Activated naive CD8-positive, alpha-beta T cell treated with anti-CD3 and anti-CD28 coated beads, Interleukin-2, amount 10 ng/mL, durations not matched to agents 7 days and 5 days (primary cell): ENCODE results near the gene KCND2. TPM values are rescaled to one million over a fixed set of nuclear protein-coding genes. Genes with fewer than 3 reads are reported as not detected.

ENCODE experiments used
- ATAC-seq: fragments of 150-1000 bp; cut with Tn5 transposase; one replicate; pipeline ENCODE4 v1.10.0; 2021; ENCODE audit warnings: low read depth, moderate library complexity
- POLR2A ChIA-PET: fragments of 350-600 bp; sonication (Branson Sonifier 250); formaldehyde crosslinking; loops from one replicate; lab custom pipeline; 2021; ENCODE audit warnings: antibody characterized with exemption; lab: Charles Lee
- DNase-seq: peaks from one replicate; pipeline ENCODE4 v3.0.0; 2021
- H3K27ac Mint-ChIP-seq: one replicate; pipeline ENCODE4 v1.8.0; 2022; ENCODE audit warnings: mild to moderate bottlenecking, mixed read lengths
- H3K27me3 Mint-ChIP-seq: one replicate; pipeline ENCODE4 v1.8.0; 2022; ENCODE audit warnings: mild to moderate bottlenecking, moderate library complexity, mixed read lengths
- H3K36me3 Mint-ChIP-seq: one replicate; pipeline ENCODE4 v1.8.0; 2021; ENCODE audit warnings: mild to moderate bottlenecking, mixed read lengths
- H3K4me1 Mint-ChIP-seq: one replicate; pipeline ENCODE4 v1.8.0; 2021; ENCODE audit warnings: mixed read lengths
- H3K4me3 Mint-ChIP-seq: one replicate; pipeline ENCODE4 v1.8.0; 2022; ENCODE audit warnings: mild to moderate bottlenecking, moderate library complexity, mixed read lengths
- H3K9me3 Mint-ChIP-seq: one replicate; pipeline ENCODE4 v1.8.0; 2021; ENCODE audit warnings: mixed read lengths
- total RNA-seq, 2 experiments: library from RNA; stranded (reverse); gene quantifications; one replicate each; pipeline ENCODE4 v1.2.3, GENCODE V29; 2021

KCND2 gene
- total RNA-seq, 2 experiments from 2014 or later, result not detected

- no peaks in the 10 kb centered on the region for H3K27me3 Mint-ChIP-seq
- no peak overlapping the region for H3K27ac Mint-ChIP-seq
- H3K36me3 Mint-ChIP-seq, result no peaks in the 10 kb centered on the region
- ATAC-seq, result no peak
- H3K4me3 Mint-ChIP-seq, result no peak overlapping the region
- DNase-seq, result no peak
- POLR2A ChIA-PET, result no interaction called here
- H3K4me1 Mint-ChIP-seq, result no peaks in the 10 kb centered on the region
- no peaks in the 10 kb centered on the region for H3K9me3 Mint-ChIP-seq
These were observed 342.7 kb downstream of the KCND2 start for GRCh38 chr7:120615703-120616102.

- Mint-ChIP-seq H3K27me3 (no peaks in the 10 kb centered on the region), H3K9me3 (no peaks in the 10 kb centered on the region), H3K27ac (no peak overlapping the region), H3K4me1 (no peaks in the 10 kb centered on the region), H3K36me3 (no peaks in the 10 kb centered on the region), H3K4me3 (no peak overlapping the region)
- ATAC-seq (no peak), DNase-seq (no peak)
- POLR2A ChIA-PET, result no interaction called here
These were observed 344.3 kb downstream of the KCND2 start for GRCh38 chr7:120617275-120617674.

GRCh38 chr7:120628251-120628650 is 355.3 kb downstream of the KCND2 start:
- DNase-seq, result no peak
- H3K9me3 Mint-ChIP-seq, result no peaks in the 10 kb centered on the region
- POLR2A ChIA-PET, result no interaction called here
- H3K36me3 Mint-ChIP-seq, result no peaks in the 10 kb centered on the region
- H3K4me3 Mint-ChIP-seq, result no peak overlapping the region
- H3K4me1 Mint-ChIP-seq, result no peaks in the 10 kb centered on the region
- H3K27me3 Mint-ChIP-seq, result no peaks in the 10 kb centered on the region
- H3K27ac Mint-ChIP-seq, result no peak overlapping the region
- ATAC-seq, result no peak

- Mint-ChIP-seq H3K36me3 (no peaks in the 10 kb centered on the region), H3K9me3 (no peaks in the 10 kb centered on the region), H3K4me3 (no peak overlapping the region), H3K27me3 (no peaks in the 10 kb centered on the region), H3K27ac (no peak overlapping the region), H3K4me1 (no peaks in the 10 kb centered on the region)
- ATAC-seq, result no peak
- POLR2A ChIA-PET, result no interaction called here
- no peak for DNase-seq
These were observed 366.9 kb downstream of the KCND2 start for GRCh38 chr7:120639884-120640283.

GRCh38 chr7:120645966-120646365 is 373.0 kb downstream of the KCND2 start:
- POLR2A ChIA-PET, result no interaction called here
- no peaks in the 10 kb centered on the region for H3K4me1 Mint-ChIP-seq
- DNase-seq, result no peak
- H3K36me3 Mint-ChIP-seq, result no peaks in the 10 kb centered on the region
- H3K4me3 Mint-ChIP-seq, result no peak overlapping the region
- H3K27me3 Mint-ChIP-seq, result no peaks in the 10 kb centered on the region
- ATAC-seq, result no peak
- H3K27ac Mint-ChIP-seq, result no peak overlapping the region
- peaks cover 2% of the 10 kb centered on the region for H3K9me3 Mint-ChIP-seq

DNA sequence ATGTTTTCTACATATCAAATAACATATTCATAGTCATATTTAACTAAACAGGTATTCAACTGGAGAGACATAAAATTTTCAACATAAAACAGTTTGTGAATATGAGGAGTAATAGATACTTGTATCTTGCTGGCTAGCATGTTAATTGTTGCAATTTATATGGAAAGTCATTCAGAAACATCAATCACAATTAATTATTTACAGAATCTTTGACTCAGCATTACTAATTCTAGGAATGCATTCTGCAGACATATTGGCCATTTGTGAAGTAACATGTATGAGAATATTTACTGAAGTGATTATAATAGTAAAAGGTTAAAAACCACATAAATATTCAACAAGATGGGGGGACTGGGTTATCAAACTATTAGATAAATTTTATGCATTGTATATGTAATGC is 381.3 kb downstream of the KCND2 start:
- H3K9me3 Mint-ChIP-seq, result peaks cover 2% of the 10 kb centered on the region
- DNase-seq (no peak), ATAC-seq (no peak)
- no peaks in the 10 kb centered on the region for H3K27me3 Mint-ChIP-seq
- no peak overlapping the region for H3K4me3 Mint-ChIP-seq
- no peaks in the 10 kb centered on the region for H3K4me1 Mint-ChIP-seq
- POLR2A ChIA-PET, result no interaction called here
- H3K36me3 Mint-ChIP-seq, result no peaks in the 10 kb centered on the region
- H3K27ac Mint-ChIP-seq, result no peak overlapping the region

DNA sequence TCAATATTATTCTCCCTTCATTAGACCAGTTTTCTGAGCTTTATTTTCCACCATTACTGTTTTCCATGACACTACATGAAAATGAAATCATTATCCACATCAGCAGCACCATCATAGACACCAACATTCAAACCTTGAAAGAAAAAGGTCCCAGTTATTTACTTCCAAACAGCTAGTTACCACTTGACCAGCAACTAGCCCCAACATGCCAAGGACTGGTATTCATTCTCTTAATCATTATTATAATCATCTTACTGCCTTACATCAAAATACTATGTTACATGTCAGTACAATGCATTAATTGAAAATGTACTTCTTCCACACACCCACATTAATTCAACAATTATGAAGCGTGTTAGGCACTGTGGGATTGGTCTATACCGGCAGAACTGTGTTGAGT is 385.5 kb downstream of the KCND2 start:
- no peaks in the 10 kb centered on the region for H3K36me3 Mint-ChIP-seq
- ATAC-seq (no peak), DNase-seq (no peak)
- H3K27ac Mint-ChIP-seq, result no peak overlapping the region
- no peaks in the 10 kb centered on the region for H3K4me1 Mint-ChIP-seq
- POLR2A ChIA-PET, result no interaction called here
- H3K27me3 Mint-ChIP-seq, result no peaks in the 10 kb centered on the region
- H3K9me3 Mint-ChIP-seq, result no peaks in the 10 kb centered on the region
- H3K4me3 Mint-ChIP-seq, result no peak overlapping the region

GRCh38 chr7:120662291-120662690 is 389.3 kb downstream of the KCND2 start:
- POLR2A ChIA-PET, result no interaction called here
- ATAC-seq, result no peak
- Mint-ChIP-seq H3K9me3 (peaks cover 1% of the 10 kb centered on the region), H3K4me3 (no peak overlapping the region), H3K4me1 (no peaks in the 10 kb centered on the region), H3K27me3 (no peaks in the 10 kb centered on the region), H3K27ac (no peak overlapping the region), H3K36me3 (no peaks in the 10 kb centered on the region)
- DNase-seq, result no peak

DNA sequence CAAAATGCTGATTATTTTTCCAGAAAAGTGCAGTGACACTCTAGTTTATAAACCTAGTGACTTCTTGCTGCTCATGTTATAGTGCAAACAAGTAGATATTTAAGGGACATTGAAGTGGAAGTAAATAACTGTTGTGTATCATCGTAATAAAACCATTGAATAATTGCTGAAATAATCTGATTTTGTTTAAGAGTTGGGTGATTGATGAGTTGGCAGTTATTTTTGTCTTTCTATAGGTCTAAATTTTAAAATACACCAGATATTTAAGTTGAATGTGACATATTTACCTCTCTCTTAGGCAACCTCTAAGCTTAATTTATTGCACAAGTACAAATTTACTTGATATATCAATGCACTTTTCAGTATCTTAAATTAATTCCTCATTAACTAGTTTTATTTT is 392.1 kb downstream of the KCND2 start:
- Mint-ChIP-seq H3K9me3 (peaks cover 1% of the 10 kb centered on the region), H3K4me3 (no peak overlapping the region), H3K27me3 (no peaks in the 10 kb centered on the region), H3K27ac (no peak overlapping the region), H3K4me1 (no peaks in the 10 kb centered on the region), H3K36me3 (no peaks in the 10 kb centered on the region)
- DNase-seq, result no peak
- POLR2A ChIA-PET, result no interaction called here
- no peak for ATAC-seq

- no peaks in the 10 kb centered on the region for H3K4me1 Mint-ChIP-seq
- H3K36me3 Mint-ChIP-seq, result no peaks in the 10 kb centered on the region
- DNase-seq (no peak), ATAC-seq (no peak)
- no peak overlapping the region for H3K27ac Mint-ChIP-seq
- POLR2A ChIA-PET, result no interaction called here
- no peaks in the 10 kb centered on the region for H3K27me3 Mint-ChIP-seq
- no peak overlapping the region for H3K4me3 Mint-ChIP-seq
- H3K9me3 Mint-ChIP-seq, result peaks cover 2% of the 10 kb centered on the region
These were observed 402.1 kb downstream of the KCND2 start for GRCh38 chr7:120675076-120675475.

DNA sequence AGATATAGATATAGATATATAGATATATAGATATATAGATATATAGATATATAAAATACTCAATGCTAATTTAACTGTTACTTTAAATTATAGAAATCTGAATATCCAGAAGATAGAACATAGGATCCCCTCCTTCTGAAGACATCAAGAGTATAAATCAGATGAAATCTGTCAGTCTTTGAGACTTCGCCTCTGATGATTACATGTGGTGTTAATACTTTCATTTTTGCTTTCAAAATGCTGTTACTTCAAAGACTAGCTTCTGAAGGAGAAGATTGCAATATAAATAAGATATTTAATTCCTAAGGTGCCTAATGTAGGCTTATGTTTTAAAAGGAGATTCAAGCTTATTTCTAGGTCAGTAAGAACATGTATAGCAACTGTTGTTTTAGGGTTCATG is 404.6 kb downstream of the KCND2 start:
- Mint-ChIP-seq H3K4me3 (no peak overlapping the region), H3K27ac (no peak overlapping the region), H3K36me3 (no peaks in the 10 kb centered on the region), H3K27me3 (no peaks in the 10 kb centered on the region), H3K4me1 (no peaks in the 10 kb centered on the region), H3K9me3 (no peaks in the 10 kb centered on the region)
- POLR2A ChIA-PET, result no interaction called here
- DNase-seq (no peak), ATAC-seq (no peak)

GRCh38 chr7:120680985-120681384 is 408.0 kb downstream of the KCND2 start:
- no peak overlapping the region for H3K27ac Mint-ChIP-seq
- no peaks in the 10 kb centered on the region for H3K9me3 Mint-ChIP-seq
- no peak for DNase-seq
- H3K36me3 Mint-ChIP-seq, result no peaks in the 10 kb centered on the region
- POLR2A ChIA-PET, result no interaction called here
- ATAC-seq, result no peak
- H3K27me3 Mint-ChIP-seq, result no peaks in the 10 kb centered on the region
- no peak overlapping the region for H3K4me3 Mint-ChIP-seq
- H3K4me1 Mint-ChIP-seq, result no peaks in the 10 kb centered on the region

GRCh38 chr7:120684463-120684862 is 411.5 kb downstream of the KCND2 start:
- no peaks in the 10 kb centered on the region for H3K9me3 Mint-ChIP-seq
- H3K27me3 Mint-ChIP-seq, result no peaks in the 10 kb centered on the region
- no peak overlapping the region for H3K27ac Mint-ChIP-seq
- POLR2A ChIA-PET, result no interaction called here
- H3K4me1 Mint-ChIP-seq, result no peaks in the 10 kb centered on the region
- no peaks in the 10 kb centered on the region for H3K36me3 Mint-ChIP-seq
- DNase-seq, result no peak
- no peak overlapping the region for H3K4me3 Mint-ChIP-seq
- no peak for ATAC-seq

GRCh38 chr7:120691915-120692314 is 418.9 kb downstream of the KCND2 start:
- H3K4me3 Mint-ChIP-seq, result no peak overlapping the region
- ATAC-seq (no peak), DNase-seq (no peak)
- no peaks in the 10 kb centered on the region for H3K27me3 Mint-ChIP-seq
- H3K36me3 Mint-ChIP-seq, result no peaks in the 10 kb centered on the region
- H3K9me3 Mint-ChIP-seq, result peaks cover 1% of the 10 kb centered on the region
- POLR2A ChIA-PET, result no interaction called here
- no peaks in the 10 kb centered on the region for H3K4me1 Mint-ChIP-seq
- H3K27ac Mint-ChIP-seq, result no peak overlapping the region

DNA sequence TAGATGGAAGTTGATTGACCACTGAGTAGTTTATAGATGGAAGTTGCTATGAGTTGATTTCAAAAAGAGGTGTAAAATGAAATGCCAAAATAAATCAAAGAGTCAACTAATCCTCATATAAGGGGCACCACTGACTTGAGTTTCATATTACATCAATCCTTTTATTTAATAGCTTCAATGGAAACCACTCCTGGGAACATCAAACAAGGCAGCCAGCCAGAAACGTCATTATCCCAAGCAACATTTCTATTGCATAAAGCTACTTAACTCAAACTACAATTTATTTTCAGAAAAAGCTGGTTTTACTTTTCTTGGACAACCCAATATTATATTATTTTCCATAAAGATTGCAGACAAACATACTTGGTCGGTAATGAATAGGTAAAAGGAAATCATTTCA is 422.9 kb downstream of the KCND2 start:
- no peak overlapping the region for H3K27ac Mint-ChIP-seq
- no peaks in the 10 kb centered on the region for H3K36me3 Mint-ChIP-seq
- no peak for ATAC-seq
- H3K9me3 Mint-ChIP-seq, result peaks cover 1% of the 10 kb centered on the region
- no peaks in the 10 kb centered on the region for H3K4me1 Mint-ChIP-seq
- DNase-seq, result no peak
- H3K4me3 Mint-ChIP-seq, result no peak overlapping the region
- POLR2A ChIA-PET, result no interaction called here
- H3K27me3 Mint-ChIP-seq, result no peaks in the 10 kb centered on the region
